Endothelial cell of umbilical vein (primary cell): ENCODE measurements around the gene KRTAP10-1.

Source experiments
- CTCF ChIP-seq, 2 donors: IDR thresholded peaks; 1 replicate in 1 of 2; 2 replicates in 1 of 2; pipeline ENCODE4 v1.5.1; 2011; ENCODE audit warnings: low read length in 2 of 2, mild to moderate bottlenecking in 2 of 2, moderate library complexity in 2 of 2, control low read depth in 1 of 2, inconsistent platforms in 1 of 2, low read depth in 1 of 2; ENCODE audit not compliant: insufficient read depth in 1 of 2; ENCODE audit errors: extremely low read depth in 1 of 2
- EZH2 ChIP-seq: IDR thresholded peaks from 2 replicates; pipeline ENCODE4 v1.6.1; 2012; ENCODE audit warnings: borderline replicate concordance, low read depth, mild to moderate bottlenecking, moderate library complexity, low read length, inconsistent platforms; ENCODE audit not compliant: severe bottlenecking
- JUN ChIP-seq: IDR thresholded peaks from 2 replicates; pipeline ENCODE4 v1.6.1; 2011; ENCODE audit warnings: borderline replicate concordance, low read depth; ENCODE audit not compliant: insufficient read length, insufficient read depth
- MAX ChIP-seq: IDR thresholded peaks from 2 replicates; pipeline ENCODE4 v1.6.1; 2011; ENCODE audit not compliant: insufficient read depth, insufficient read length
- MYC ChIP-seq: IDR thresholded peaks from one replicate; pipeline ENCODE4 v1.6.1; 2011; ENCODE audit warnings: mild to moderate bottlenecking, low read depth, low read length
- POLR2A ChIP-seq: IDR thresholded peaks from 2 replicates; pipeline ENCODE4 v1.6.1; 2012; ENCODE audit warnings: low read depth, mild to moderate bottlenecking, control low read depth, low read length

DNA sequence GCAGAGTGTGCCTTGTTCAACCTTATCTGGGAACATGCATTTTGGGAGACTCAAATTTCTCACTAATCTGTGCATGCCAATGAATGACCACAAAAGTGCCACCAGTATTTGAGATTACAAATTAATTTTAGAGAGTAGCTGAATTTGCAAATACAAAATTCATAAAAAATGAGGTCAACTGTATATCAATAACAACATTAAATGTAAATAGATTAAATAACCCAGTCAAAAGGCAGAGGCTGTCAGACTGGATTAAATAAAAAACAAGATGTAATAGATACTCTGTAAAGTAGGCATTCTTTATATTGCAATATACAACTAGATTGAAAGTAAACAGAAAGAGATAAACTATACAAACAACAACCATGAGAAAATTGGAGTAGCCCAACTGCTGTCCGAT lies 24.1 kb upstream of the KRTAP10-1 start:
- TF ChIP-seq POLR2A, result no peak
- TF ChIP-seq CTCF (IDR thresholded peaks at IDR 0.05; ENCODE audit: extremely low read depth in 1 of 2, insufficient read depth in 1 of 2, low read depth in 1 of 2, low read length in 2 of 2), result no peak
- TF ChIP-seq MYC, result no peak
- no peak for TF ChIP-seq EZH2
- TF ChIP-seq MAX, result no peak
- TF ChIP-seq JUN, result no peak
